Prostate gland (tissue), 2 donors: Measurements from ENCODE around the gene OR51B5. TPM values are rescaled to one million over a fixed set of nuclear protein-coding genes. Genes with fewer than 3 reads are reported as not detected.
"Not testable (repeated sequence)": the region's sequence is repeated elsewhere in the genome, so short reads cannot be mapped to it uniquely, and the experiment has no call there.

Experiments
- DNase-seq: peaks from one replicate; pipeline ENCODE4 v3.0.0-alpha.2; 2019; ENCODE audit warnings: low spot score
- H3K27ac ChIP-seq, 2 donors: fragments of 200-600 bp; sonication (generic); 2 replicates each; pipeline ENCODE4 v1.5.1; 2017 to 2019
- H3K27me3 ChIP-seq: fragments of 200-600 bp; sonication (generic); replicated peaks from 2 replicates; pipeline ENCODE4 v1.5.1; 2019; ENCODE audit not compliant: insufficient read depth
- H3K36me3 ChIP-seq, 2 donors: fragments of 200-600 bp; sonication (generic); 1 replicate in 1 of 2; 2 replicates in 1 of 2; pipeline versions ENCODE4 v1.5.1 to v1.8.1; 2017 to 2019
- H3K4me1 ChIP-seq: fragments of 200-600 bp; sonication (generic); replicated peaks from 2 replicates; pipeline ENCODE4 v1.5.1; 2019
- H3K4me3 ChIP-seq, 2 donors: fragments of 200-600 bp; sonication (generic); 2 replicates each; pipeline ENCODE4 v1.5.1; 2017 to 2019
- H3K9me3 ChIP-seq: fragments of 200-600 bp; sonication (generic); 2 replicates; pipeline ENCODE4 v1.5.1; 2017
- POLR2A ChIP-seq: fragments of 450-650 bp; IDR thresholded peaks from one replicate; pipeline ENCODE4 v1.6.1; 2016; ENCODE audit warnings: antibody characterized with exemption, mild to moderate bottlenecking
- POLR2AphosphoS5 ChIP-seq: sonication (generic); formaldehyde crosslinking; IDR thresholded peaks from one replicate; pipeline ENCODE4 v1.6.1; 2017; ENCODE audit warnings: antibody characterized with exemption
- WGBS: methylation state at CpG from one replicate; pipeline ENCODE4 v1.1.5; 2018; 5-methylcytosine and 5-hydroxymethylcytosine counted together
- intact Hi-C: fragments of 100-400 bp; cut with DNase I; formaldehyde crosslinking; loops from one replicate; pipeline ENCODE4 v1.14.2; 2022
- total RNA-seq, 2 donors: library from RNA; depleted of rRNA; stranded (reverse); fragments of >200 nt; gene quantifications; one replicate each; pipeline ENCODE4 v1.1.0, GENCODE V29; 2016
- TF ChIP-seq, protein P1 (sequence below), 4 experiments: fragments of 200-600 bp in 2 of 4; fragments of 450-650 bp in 2 of 4; sonication (generic) in 2 of 4; IDR thresholded peaks; 1 replicate in 3 of 4; 2 replicates in 1 of 4; pipeline ENCODE4 v1.5.1; 2016 to 2019; ENCODE audit warnings: antibody characterized with exemption in 4 of 4, mild to moderate bottlenecking in 2 of 4, moderate library complexity in 2 of 4

Gene OR51B5
- total RNA-seq, 2 donors from 2014 or later: 0.23 to 2.5 TPM

DNA sequence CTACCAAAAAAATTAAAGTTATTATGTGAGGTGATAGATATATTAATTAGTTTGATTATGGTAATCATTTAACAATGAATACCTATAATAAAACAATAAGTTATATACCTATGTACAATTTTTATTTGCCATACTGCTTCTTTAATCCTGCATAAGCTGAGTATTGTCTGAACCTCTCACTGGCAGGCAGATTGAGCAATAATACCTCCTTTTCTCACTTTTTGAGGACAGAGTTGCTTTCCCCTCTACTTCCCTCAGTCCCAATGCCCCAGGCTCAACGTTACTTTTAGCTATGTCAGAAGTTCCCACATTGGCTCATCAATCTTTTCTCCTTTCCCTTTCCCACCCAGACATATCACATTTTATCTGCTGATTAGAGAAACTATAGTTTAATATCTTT lies 6.2 kb upstream of the OR51B5 start:
- H3K9me3 ChIP-seq: no peaks in the 10 kb centered on the region
- no peak for TF ChIP-seq POLR2A
- no peak for TF ChIP-seq POLR2AphosphoS5
- TF ChIP-seq, protein P1, sequence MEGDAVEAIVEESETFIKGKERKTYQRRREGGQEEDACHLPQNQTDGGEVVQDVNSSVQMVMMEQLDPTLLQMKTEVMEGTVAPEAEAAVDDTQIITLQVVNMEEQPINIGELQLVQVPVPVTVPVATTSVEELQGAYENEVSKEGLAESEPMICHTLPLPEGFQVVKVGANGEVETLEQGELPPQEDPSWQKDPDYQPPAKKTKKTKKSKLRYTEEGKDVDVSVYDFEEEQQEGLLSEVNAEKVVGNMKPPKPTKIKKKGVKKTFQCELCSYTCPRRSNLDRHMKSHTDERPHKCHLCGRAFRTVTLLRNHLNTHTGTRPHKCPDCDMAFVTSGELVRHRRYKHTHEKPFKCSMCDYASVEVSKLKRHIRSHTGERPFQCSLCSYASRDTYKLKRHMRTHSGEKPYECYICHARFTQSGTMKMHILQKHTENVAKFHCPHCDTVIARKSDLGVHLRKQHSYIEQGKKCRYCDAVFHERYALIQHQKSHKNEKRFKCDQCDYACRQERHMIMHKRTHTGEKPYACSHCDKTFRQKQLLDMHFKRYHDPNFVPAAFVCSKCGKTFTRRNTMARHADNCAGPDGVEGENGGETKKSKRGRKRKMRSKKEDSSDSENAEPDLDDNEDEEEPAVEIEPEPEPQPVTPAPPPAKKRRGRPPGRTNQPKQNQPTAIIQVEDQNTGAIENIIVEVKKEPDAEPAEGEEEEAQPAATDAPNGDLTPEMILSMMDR (IDR thresholded peaks at IDR 0.05): no peak
- no peaks in the 10 kb centered on the region for H3K36me3 ChIP-seq
- intact Hi-C loops: no loop called here
- no peak overlapping the region for H3K27ac ChIP-seq
- no peaks in the 10 kb centered on the region for H3K4me1 ChIP-seq
- H3K4me3 ChIP-seq: no peak overlapping the region
- no peak for DNase-seq
- H3K27me3 ChIP-seq: no peaks in the 10 kb centered on the region
- 46% methylated on average over 1 of the region's 1 CpG for WGBS

DNA sequence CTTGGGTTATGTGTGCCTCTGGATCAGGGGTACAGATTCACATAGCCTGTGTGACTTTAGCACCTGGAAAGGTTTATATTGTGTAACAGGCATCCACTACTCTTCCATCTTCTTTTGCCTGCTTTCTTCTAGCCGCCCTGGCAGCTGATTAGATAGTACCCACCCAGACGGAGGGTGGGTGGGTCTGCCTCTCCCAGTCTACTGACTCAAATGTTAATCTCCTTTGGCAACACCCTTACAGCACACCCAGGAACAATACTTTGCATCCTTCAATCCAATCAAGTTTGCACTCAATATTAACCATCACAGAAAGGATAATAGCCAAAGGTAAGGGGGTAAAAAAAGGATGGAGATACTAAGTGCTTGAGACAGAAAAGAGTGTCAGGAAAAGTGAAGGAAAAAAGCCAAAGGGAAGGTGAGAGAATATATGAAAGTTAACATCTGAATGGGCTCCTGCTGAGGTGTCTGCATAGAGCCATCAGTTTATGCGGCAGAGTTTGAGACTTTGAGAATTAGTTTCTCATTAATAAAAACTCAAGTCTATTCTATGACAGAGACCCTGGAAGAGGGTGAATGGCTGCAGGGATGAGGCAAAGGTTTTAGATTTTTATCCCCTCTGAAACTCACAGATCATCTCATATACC lies 5.3 kb upstream of the OR51B5 start:
- WGBS: 44% methylated on average over 3 of the region's 3 CpGs
- intact Hi-C loops: no loop called here
- Histone ChIP-seq H3K27me3 (no peaks in the 10 kb centered on the region), H3K4me3 (no peak overlapping the region), H3K9me3 (no peaks in the 10 kb centered on the region), H3K4me1 (no peaks in the 10 kb centered on the region), H3K36me3 (no peaks in the 10 kb centered on the region), H3K27ac (no peak overlapping the region)
- TF ChIP-seq, protein P1 (IDR thresholded peaks at IDR 0.05): no peak
- TF ChIP-seq POLR2AphosphoS5: no peak
- TF ChIP-seq POLR2A: no peak
- DNase-seq: no peak

DNA sequence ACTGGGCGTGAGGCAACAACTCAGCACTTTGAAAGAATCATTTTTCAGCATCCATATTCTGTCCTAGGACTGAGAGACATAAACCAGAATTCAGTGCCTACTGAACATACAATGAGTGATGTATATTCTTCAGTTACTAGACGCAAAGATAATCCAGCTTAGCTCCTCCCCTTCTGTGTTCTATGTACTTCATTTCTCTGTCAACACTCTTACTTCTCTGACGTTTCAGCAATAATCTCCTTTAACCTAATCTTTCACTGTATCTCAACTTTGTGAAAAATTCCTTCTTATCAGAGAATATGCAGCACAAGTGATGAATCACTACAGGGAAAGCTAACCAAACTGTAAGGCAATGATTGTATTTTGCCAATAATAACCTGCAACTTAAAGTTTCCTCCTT lies 2.5 kb upstream of the OR51B5 start:
- no peak for DNase-seq
- intact Hi-C loops: no loop called here
- Histone ChIP-seq H3K27ac (no peak overlapping the region), H3K27me3 (no peaks in the 10 kb centered on the region), H3K9me3 (no peaks in the 10 kb centered on the region), H3K4me3 (no peak overlapping the region), H3K4me1 (no peaks in the 10 kb centered on the region), H3K36me3 (no peaks in the 10 kb centered on the region)
- 66% methylated on average over 3 of the region's 3 CpGs for WGBS
- TF ChIP-seq POLR2A (no peak), POLR2AphosphoS5 (no peak)
- TF ChIP-seq, protein P1 (IDR thresholded peaks at IDR 0.05): no peak

- H3K4me3 ChIP-seq: no peak overlapping the region
- no peaks in the 10 kb centered on the region for H3K9me3 ChIP-seq
- WGBS: 85% methylated on average over 1 of the region's 1 CpG
- intact Hi-C loops: no loop called here
- no peak overlapping the region for H3K27ac ChIP-seq
- no peak for DNase-seq
- H3K27me3 ChIP-seq: no peaks in the 10 kb centered on the region
- no peaks in the 10 kb centered on the region for H3K36me3 ChIP-seq
- no peak for TF ChIP-seq POLR2A
- TF ChIP-seq POLR2AphosphoS5: no peak
- TF ChIP-seq, protein P1 (IDR thresholded peaks at IDR 0.05): no peak
- no peaks in the 10 kb centered on the region for H3K4me1 ChIP-seq
These were observed 3.5 kb downstream of the OR51B5 start for GRCh38 chr11:5339771-5340322.

- 64% methylated on average over 1 of the region's 1 CpG for WGBS
- H3K4me3 ChIP-seq, H3K27me3 ChIP-seq: not testable (repeated sequence)
These were observed 6.1 kb downstream of the OR51B5 start for GRCh38 chr11:5337253-5337652.

More at GRCh38 chr11:5337253-5337652, 6.1 kb downstream of the OR51B5 start:
- intact Hi-C loops, H3K36me3 ChIP-seq, H3K4me1 ChIP-seq, DNase-seq, H3K27ac ChIP-seq, H3K9me3 ChIP-seq: not testable (repeated sequence)
